ENCODE measurements around the gene CXorf58.

Gene CXorf58

GRCh38 chrX:23900220-23900797 lies 7.5 kb upstream of the CXorf58 start:
- DNase-seq (ENCODE audit: low read depth in 4 of 4, low spot score in 1 of 4), result no peak

GRCh38 chrX:23901060-23901459 lies 6.7 kb upstream of the CXorf58 start:
- no peak for DNase-seq (ENCODE audit: low read depth in 4 of 4, low spot score in 1 of 4)

GRCh38 chrX:23901805-23902204 lies 6.0 kb upstream of the CXorf58 start:
- no peak for DNase-seq (ENCODE audit: low read depth in 4 of 4, low spot score in 1 of 4)

GRCh38 chrX:23902419-23902818 lies 5.4 kb upstream of the CXorf58 start:
- DNase-seq (ENCODE audit: low read depth in 4 of 4, low spot score in 1 of 4), result no peak

GRCh38 chrX:23904096-23904495 lies 3.7 kb upstream of the CXorf58 start:
- DNase-seq (ENCODE audit: low read depth in 4 of 4, low spot score in 1 of 4), result no peak

- no peak for DNase-seq (ENCODE audit: low read depth in 4 of 4, low spot score in 1 of 4)
These were observed 702 bp upstream of the CXorf58 start for GRCh38 chrX:23907111-23907497.

GRCh38 chrX:23908219-23909004 lies 606 bp downstream of the CXorf58 start:
- no peak for DNase-seq (ENCODE audit: low read depth in 4 of 4, low spot score in 1 of 4)

- DNase-seq (ENCODE audit: low read depth in 4 of 4, low spot score in 1 of 4), result no peak
These were observed 3.5 kb downstream of the CXorf58 start for GRCh38 chrX:23911126-23911835.

GRCh38 chrX:23919148-23919547 lies 11.3 kb downstream of the CXorf58 start:
- DNase-seq (ENCODE audit: low read depth in 4 of 4, low spot score in 1 of 4), result no peak

GRCh38 chrX:23919706-23920320 lies 12.0 kb downstream of the CXorf58 start:
- DNase-seq (ENCODE audit: low read depth in 4 of 4, low spot score in 1 of 4), result no peak

GRCh38 chrX:23926015-23926414 lies 18.2 kb downstream of the CXorf58 start:
- DNase-seq (ENCODE audit: low read depth in 4 of 4, low spot score in 1 of 4), result no peak

GRCh38 chrX:23930894-23931604 lies 23.2 kb downstream of the CXorf58 start:
- DNase-seq (ENCODE audit: low read depth in 4 of 4, low spot score in 1 of 4), result no peak

- DNase-seq (ENCODE audit: low read depth in 4 of 4, low spot score in 1 of 4), result no peak
These were observed 24.2 kb downstream of the CXorf58 start for GRCh38 chrX:23932046-23932445.

- DNase-seq (ENCODE audit: low read depth in 4 of 4, low spot score in 1 of 4), result no peak
These were observed 27.3 kb downstream of the CXorf58 start for GRCh38 chrX:23935106-23935505.

- no peak for DNase-seq (ENCODE audit: low read depth in 4 of 4, low spot score in 1 of 4)
These were observed 28.4 kb downstream of the CXorf58 start for GRCh38 chrX:23936180-23936579.

- DNase-seq (ENCODE audit: low read depth in 4 of 4, low spot score in 1 of 4), result no peak
These were observed 29.3 kb downstream of the CXorf58 start for GRCh38 chrX:23937100-23937499.

GRCh38 chrX:23938690-23939089 lies 30.9 kb downstream of the CXorf58 start:
- no peak for DNase-seq (ENCODE audit: low read depth in 4 of 4, low spot score in 1 of 4)

- no peak for DNase-seq (ENCODE audit: low read depth in 4 of 4, low spot score in 1 of 4)
These were observed 31.4 kb downstream of the CXorf58 start for GRCh38 chrX:23939203-23939602.

GRCh38 chrX:23944234-23944633 lies 36.4 kb downstream of the CXorf58 start:
- DNase-seq (ENCODE audit: low read depth in 4 of 4, low spot score in 1 of 4), result no peak

GRCh38 chrX:23945206-23945605 lies 37.4 kb downstream of the CXorf58 start:
- no peak for DNase-seq (ENCODE audit: low read depth in 4 of 4, low spot score in 1 of 4)

- DNase-seq (ENCODE audit: low read depth in 4 of 4, low spot score in 1 of 4), result no peak
These were observed 44.6 kb downstream of the CXorf58 start for GRCh38 chrX:23952391-23952790.
